Vagina (tissue), 2 donors: ENCODE measurements around the gene POMT2.

Source experiments
- CTCF ChIP-seq, 3 experiments: fragments of 450-650 bp in 2 of 3; fragments of 200-600 bp in 1 of 3; sonication (generic) in 1 of 3; IDR thresholded peaks; one replicate each; pipeline ENCODE4 v1.5.1; 2017 to 2019; ENCODE audit warnings: antibody characterized with exemption in 3 of 3, mild to moderate bottlenecking in 2 of 3, moderate library complexity in 2 of 3
- POLR2A ChIP-seq, 2 donors: fragments of 450-650 bp; IDR thresholded peaks; one replicate each; pipeline ENCODE4 v1.6.1; 2017; ENCODE audit warnings: antibody characterized with exemption in 2 of 2, mild to moderate bottlenecking in 2 of 2, moderate library complexity in 2 of 2
- POLR2AphosphoS5 ChIP-seq, 2 donors: sonication (generic); formaldehyde crosslinking; IDR thresholded peaks; one replicate each; pipeline ENCODE4 v1.9.0; 2017; ENCODE audit warnings: antibody characterized with exemption in 2 of 2, mild to moderate bottlenecking in 2 of 2, low read depth in 1 of 2; ENCODE audit not compliant: insufficient read depth in 1 of 2

- TF ChIP-seq CTCF (IDR thresholded peaks at IDR 0.05) = no peak
- no peak for TF ChIP-seq POLR2A (IDR thresholded peaks at IDR 0.05)
- no peak for TF ChIP-seq POLR2AphosphoS5 (IDR thresholded peaks at IDR 0.05; ENCODE audit: insufficient read depth in 1 of 2, low read depth in 1 of 2)
These were observed 82.3 kb downstream of the POMT2 start for GRCh38 chr14:77238356-77238755.
